Cerebellar cortex (tissue), 1 donor: ENCODE results near the gene MLLT6.
A peak's percentile ranks its signal among the peaks of the same experiment; 100 is the strongest.
"Not testable (repeated sequence)": the region's sequence is repeated elsewhere in the genome, so short reads cannot be mapped to it uniquely, and the experiment has no call there.

Source experiments
- DNase-seq: peaks from one replicate; pipeline ENCODE4 v3.0.0-alpha.2; 2015; ENCODE audit warnings: low spot score

The MLLT6 gene

DNA sequence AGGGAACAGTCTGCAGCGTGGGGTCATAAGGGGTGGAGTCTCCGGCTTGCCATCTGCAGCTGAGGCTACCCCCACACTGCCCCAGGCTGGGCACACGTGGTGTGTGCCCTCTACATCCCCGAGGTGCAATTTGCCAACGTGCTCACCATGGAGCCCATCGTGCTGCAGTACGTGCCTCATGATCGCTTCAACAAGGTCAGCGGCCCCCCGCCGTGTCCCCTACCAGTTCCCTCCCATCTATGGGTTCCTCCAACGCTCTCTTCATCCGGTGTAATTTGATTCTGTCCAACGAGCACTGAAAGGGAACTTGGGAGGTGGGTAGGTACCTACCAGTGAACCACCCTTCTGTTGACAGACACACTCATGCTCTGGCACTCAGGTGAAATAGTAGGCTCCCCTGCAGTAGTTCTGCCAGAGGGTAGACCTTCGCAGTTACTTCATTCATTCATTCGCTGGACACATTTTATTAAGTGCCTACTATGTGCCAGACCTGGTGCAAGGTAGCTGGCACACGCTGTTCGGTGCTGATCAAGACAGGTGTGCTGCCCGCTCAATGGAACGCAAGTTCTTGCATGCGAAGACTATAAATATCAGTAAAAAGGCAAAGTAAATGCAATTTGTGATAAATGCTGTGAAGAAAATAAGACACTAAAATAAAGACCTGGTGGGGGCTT is 2.7 kb downstream of the MLLT6 start:
- DNase-seq = no peak

DNA sequence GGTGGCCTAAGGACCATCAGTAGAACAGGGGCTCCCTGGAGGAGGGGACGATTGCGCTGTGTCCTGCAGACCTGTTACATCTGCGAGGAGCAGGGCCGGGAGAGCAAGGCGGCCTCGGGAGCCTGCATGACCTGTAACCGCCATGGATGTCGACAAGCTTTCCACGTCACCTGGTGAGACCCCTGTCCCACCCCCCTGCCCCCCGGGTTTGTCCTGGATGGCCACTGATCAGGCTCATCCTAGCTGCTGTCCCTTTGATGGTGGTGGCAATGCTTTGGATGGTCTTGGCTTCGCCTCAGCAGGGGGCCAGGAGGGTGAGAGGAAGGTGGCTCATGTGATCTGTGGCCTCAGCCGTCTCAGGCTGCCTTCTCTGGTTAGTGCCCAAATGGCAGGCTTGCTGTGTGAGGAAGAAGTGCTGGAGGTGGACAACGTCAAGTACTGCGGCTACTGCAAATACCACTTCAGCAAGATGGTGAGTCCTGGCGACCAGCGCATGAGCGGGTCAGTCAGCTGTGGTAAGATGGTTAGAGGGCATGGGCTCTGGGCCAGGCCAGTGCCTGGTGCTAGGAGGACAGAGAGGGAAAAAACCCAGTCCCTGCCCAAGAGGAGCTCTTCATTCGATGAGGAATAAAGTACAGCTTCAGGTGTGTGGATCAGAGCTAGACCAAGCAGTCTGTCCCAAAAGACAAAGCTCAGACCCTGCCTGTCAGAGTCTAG is 4.2 kb downstream of the MLLT6 start:
- DNase-seq = no peak

DNA sequence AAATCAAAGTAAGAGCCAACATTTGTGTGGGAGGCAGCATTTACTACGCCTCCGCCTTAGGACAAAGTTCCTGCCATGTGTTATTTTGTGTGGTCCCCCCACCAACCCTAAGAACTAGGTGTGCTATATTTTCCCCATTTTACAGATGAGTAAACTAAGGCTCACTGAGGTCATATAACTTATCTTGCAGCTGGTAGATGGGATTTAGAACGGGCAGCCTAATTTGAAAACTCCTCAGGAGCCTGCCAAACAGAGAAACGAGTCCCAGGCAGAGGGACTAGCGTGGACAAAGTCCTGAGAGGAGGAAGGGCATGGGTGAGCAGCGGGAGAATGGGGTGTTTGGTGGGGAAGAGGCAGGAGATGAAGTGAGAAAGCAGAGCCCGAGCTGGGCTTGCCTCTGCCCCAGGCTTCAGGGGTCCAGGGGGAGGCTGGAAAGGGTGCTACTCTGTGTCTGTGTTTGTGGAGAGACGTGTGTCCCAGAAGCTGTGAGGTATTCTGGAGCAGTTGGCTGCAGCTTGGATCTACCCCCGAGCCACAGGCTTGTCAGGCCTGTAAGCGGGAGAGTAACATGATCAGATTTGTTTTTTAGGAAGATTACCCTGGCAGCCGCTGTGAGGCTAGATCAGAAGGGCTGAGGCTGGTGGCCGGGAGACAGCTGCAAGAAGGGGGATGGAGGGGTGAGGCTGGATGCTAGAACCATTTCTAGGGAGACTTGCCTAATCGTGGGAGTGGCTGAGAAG is 5.0 kb downstream of the MLLT6 start:
- DNase-seq = no peak

DNA sequence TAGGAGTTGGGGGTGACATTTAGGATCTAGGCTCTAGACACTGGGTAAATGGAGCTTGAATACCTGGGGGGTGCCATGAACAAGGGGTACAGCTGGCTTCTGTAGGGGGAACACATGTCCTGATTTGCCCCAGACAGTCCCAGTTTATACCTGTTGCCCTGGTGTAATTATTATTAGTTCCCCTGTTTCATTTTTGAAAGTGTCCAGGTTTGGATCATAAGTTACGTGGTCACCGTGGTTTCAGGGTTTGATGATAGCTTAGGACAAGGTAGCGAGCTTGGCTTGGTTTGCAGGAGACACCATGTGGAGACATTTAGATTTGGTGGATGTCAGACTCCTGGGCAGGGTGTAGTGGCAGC is 5.5 kb downstream of the MLLT6 start:
- DNase-seq = no peak

DNA sequence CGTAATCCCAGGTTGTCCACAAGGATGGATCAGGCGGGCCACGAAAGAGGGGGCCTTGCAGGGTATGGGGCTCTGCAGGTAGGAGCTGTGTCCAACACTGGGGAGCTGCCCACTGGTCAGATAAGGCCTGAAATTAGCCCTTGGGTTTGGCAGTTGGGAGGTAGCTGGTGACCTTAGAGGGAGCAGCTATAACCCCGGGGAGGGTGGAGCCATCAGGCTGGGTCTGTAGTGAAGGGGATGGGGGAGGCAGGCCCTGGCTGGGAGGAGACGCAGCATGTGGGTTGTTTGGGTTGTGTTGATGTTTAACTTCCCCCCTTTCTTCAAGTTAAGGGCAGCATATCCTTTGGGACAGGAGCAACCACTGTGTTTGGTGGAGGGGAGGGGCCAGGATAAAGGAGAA is 5.9 kb downstream of the MLLT6 start:
- DNase-seq = no peak

DNA sequence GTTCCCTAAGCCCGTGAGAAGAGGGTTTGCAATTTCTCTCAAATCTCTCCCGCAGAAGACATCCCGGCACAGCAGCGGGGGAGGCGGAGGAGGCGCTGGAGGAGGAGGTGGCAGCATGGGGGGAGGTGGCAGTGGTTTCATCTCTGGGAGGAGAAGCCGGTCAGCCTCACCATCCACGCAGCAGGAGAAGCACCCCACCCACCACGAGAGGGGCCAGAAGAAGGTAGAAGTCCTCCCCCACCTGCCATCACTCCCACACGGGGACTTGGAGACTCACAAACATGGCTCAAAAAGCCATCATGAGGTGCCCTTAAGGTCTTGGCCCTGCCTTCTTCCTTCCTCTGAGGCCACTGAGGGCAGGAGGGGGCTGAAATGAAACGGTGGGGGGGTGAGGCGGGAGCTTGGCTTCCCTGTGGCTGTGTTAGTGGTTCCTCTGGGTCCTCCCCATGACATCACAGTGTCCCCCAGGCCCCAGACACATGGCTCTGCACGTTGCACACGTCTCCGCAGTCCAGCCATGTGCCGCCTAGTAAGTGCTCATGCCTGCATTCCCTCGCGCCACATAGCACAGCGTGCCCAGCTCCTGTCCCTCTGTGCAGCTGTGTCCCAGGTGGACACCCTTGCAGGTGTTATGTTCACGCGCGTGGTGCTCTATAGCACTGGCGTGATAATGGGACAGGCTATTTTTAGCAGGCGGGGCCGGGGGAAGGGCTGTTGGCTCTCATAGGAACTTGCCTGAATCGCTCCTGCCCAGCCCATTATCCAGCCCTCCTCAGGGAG is 6.9 kb downstream of the MLLT6 start:
- DNase-seq = no peak

DNA sequence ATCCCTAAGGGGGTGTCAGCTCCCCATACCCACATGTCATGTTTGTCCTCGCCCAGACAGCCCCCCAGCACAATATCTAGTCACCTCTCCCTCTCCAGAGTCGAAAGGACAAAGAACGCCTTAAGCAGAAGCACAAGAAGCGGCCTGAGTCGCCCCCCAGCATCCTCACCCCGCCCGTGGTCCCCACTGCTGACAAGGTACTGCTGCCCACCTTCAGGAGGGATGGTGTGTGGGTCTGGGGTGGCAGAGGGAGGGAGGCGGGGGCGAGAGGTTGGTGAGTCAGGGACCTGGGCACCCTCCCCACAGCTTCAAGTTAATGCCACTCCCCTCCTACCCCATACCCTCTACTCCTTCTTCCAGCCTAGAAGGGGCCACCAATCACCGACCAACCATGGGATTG is 7.5 kb downstream of the MLLT6 start:
- no peak for DNase-seq

DNA sequence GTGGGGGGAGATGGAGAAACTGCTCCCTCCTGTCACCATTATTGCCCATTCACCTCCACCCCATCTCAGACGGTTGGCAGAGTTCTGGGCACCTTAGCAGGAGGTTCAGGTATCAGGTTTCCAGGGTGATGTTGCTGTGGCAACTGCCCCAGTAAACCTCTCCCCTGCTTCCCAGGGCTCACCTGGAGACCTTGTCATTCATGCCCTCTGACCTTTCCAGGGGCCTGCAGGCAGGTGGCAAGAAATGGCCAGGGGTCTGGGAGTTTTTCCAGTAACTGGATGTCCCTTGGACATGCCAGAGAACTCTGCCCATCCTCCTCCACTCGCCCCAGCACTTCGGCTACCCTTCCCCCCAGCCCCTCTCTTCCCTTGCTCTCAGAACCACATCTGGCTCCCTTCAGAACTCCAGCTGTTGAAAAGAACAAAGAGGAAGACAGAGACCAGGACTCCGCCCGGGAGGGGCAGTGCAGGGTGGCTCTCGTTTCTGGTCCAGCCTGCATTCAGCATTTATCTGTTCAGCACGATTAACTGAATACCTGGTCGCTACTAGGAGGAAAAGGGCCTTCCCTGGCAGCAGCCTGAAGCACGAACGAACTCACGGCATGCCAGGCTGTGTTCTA is 8.5 kb downstream of the MLLT6 start:
- DNase-seq = no peak

DNA sequence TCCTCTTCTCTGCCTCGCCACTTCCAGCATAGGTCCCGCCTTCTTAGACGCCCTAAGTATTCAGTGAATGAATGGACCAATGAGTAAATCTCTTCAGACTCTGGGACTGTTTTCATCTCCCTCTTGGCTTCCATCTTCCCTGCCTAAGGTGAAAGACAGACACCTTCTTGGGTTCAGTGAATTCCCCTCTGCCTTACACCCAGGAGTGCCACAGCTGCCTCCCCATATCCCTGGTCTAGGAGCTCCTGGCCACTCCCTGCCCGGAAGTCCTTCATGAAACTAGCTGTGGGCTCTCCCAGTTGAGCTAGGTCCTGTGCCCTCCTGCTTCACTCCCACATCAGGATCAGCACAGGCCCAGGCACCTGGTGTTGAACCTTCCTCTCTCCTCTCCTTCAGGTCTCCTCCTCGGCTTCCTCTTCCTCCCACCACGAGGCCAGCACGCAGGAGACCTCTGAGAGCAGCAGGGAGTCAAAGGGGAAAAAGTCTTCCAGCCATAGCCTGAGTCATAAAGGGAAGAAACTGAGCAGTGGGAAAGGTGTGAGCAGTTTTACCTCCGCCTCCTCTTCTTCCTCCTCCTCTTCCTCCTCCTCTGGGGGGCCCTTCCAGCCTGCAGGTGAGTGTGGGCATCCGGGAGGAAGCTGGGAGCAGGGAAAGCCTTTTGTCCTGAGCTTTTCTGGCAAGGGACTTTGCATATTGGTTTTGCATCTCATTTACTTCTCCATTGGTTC is 10.3 kb downstream of the MLLT6 start:
- no peak for DNase-seq

DNA sequence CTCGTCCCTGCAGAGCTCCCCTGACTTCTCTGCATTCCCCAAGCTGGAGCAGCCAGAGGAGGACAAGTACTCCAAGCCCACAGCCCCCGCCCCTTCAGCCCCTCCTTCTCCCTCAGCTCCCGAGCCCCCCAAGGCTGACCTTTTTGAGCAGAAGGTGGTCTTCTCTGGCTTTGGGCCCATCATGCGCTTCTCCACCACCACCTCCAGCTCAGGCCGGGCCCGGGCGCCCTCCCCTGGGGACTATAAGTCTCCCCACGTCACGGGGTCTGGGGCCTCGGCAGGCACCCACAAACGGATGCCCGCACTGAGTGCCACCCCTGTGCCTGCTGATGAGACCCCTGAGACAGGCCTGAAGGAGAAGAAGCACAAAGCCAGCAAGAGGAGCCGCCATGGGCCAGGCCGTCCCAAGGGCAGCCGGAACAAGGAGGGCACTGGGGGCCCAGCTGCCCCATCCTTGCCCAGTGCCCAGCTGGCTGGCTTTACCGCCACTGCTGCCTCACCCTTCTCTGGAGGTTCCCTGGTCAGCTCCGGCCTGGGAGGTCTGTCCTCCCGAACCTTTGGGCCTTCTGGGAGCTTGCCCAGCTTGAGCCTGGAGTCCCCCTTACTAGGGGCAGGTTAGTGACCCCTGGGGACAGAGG is 11.4 kb downstream of the MLLT6 start:
- DNase-seq = no peak

DNA sequence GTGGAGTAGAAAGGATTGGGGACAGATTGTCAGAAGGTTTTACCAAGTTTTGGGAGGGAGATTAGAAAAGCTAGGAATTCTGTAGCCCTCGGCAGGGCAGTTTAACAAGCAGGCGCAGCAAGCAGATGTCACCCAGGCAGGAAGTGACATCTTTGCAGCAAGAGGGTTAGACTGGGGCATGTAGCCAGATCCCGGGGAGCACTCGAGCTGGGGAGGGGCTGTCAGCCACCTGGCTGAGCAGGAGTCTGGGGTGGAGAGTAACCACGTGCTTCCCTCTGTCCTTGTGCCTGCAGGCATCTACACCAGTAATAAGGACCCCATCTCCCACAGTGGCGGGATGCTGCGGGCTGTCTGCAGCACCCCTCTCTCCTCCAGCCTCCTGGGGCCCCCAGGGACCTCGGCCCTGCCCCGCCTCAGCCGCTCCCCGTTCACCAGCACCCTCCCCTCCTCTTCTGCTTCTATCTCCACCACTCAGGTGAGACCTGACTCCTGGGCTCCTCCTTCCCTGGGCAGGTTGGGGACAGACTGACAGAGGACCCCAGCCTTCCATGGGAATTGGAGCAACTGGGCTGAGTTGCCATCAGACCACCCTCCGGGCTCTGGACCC is 12.2 kb downstream of the MLLT6 start:
- peak; percentile 76 for DNase-seq

DNA sequence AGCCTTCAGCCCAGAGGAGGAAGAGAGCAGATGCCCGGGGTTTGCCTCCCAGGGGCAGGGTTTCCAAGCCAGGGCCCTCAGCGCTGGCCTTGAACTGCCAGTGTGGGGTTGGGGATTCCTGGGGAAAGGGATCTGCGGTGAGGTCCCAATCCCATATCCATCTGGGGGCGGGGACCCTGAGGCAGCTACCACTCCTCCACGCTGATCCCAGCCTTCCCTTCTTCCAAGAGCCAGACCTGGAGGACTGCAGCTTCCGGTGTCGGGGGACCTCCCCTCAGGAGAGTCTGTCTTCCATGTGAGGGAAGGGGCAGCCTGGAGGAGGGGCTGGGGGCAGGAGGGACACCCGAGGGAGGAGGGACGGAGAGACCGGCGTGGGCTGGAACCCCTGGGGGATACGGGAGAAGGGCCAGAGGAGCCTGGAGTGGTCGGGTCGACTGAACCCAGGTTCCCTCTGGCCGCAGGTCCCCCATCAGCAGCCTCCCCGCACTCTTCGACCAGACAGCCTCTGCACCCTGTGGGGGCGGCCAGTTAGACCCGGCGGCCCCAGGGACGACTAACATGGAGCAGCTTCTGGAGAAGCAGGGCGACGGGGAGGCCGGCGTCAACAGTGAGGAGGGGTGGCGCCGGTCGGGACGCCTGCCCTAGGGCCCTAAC is 14.3 kb downstream of the MLLT6 start:
- no peak for DNase-seq

DNA sequence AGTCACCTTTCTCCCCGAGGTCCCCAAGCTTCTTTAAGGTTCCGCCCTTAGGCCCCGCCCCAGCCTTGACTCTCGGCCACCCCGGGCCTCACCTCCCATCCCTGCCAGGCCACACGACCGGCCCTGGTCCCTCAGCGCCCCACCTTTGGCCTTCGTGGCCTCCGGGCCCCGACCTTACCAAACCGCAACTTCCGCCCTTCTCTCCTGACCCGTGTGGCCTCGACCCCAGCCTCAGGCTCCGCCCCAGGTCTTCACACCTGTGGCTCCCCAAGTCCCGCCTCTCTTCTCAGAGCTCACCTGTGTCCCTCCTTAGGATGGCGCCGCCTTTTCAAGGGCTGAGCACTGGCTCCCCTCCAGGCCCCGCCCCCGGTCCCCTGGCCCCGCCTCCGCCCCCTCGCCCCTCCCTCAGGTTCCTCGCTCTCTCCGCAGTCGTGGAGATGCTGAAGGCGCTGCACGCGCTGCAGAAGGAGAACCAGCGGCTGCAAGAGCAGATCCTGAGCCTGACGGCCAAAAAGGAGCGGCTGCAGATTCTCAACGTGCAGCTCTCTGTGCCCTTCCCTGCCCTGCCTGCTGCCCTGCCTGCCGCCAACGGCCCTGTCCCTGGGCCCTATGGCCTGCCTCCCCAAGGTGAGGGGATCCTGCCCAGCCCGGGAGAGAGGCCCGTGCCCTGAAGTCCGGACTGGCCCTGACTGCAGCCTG is 15.0 kb downstream of the MLLT6 start:
- DNase-seq = no peak

DNA sequence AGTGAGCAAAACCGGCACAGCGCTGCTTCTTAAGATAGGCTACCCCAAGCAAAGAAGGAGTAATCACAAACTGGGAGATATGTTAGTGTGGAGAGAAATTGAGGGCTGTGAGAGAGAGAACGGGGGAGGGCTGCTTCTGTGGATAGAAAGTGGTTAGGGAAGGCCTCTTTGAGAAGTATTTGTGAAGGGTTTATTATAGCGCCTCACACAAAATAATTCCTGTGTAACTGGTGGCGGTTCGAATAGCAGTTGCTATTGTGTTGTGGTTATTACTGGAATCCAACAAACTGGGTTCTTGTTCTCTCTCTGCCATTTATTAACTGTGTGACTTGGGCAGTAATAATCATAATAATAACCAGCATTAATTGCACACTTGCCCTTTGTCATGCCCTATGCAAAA is 15.9 kb downstream of the MLLT6 start:
- DNase-seq = no peak

DNA sequence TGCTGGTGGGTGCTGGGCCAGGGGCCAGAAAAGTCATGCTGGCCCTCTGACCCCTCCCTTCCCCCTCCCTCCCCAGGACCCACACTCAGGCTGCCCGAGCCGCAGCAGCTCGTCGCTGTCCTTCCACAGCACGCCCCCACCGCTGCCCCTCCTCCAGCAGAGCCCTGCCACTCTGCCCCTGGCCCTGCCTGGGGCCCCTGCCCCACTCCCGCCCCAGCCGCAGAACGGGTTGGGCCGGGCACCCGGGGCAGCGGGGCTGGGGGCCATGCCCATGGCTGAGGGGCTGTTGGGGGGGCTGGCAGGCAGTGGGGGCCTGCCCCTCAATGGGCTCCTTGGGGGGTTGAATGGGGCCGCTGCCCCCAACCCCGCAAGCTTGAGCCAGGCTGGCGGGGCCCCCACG is 16.7 kb downstream of the MLLT6 start:
- no peak for DNase-seq

DNA sequence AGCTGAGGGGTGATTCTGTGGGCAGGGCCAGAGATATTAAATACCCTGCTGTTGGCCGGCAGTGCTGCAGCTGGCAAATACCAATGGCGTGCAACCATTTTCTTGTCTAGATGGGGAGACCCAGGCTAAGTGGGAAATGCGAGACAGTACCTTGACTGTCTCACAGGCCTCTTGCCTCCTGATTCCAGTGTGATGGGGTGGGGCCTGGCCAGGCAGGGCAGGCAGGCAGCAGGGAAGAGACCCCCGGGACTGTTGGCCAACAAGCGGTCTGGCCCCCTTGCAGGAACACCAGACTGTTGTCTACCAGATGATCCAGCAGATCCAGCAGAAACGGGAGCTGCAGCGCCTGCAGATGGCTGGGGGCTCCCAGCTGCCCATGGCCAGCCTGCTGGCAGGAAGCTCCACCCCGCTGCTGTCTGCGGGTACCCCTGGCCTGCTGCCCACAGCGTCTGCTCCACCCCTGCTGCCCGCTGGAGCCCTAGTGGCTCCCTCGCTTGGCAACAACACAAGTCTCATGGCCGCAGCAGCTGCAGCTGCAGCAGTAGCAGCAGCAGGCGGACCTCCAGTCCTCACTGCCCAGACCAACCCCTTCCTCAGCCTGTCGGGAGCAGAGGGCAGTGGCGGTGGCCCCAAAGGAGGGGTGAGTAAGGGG is 19.4 kb downstream of the MLLT6 start:
- DNase-seq = no peak

DNA sequence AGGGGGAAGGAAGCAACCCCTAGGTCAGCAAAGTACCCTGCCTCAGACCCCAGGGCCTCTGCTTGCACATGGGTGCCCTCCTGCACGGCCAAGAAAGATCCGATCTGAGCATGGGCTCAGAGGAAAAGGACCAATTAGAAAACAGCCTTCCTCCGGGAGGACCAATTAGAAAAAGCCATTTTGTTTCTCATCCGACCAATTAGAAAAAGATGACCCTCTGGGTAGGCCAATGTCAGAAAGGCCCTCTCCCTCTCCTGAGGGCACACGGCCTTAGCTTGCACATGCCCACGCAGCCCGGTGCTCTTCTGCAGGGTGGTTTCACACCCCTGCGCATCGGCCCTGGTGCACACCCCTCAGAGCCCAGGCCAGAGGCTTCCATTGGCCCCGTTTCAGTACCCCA is 20.0 kb downstream of the MLLT6 start:
- peak; percentile 68 for DNase-seq

DNA sequence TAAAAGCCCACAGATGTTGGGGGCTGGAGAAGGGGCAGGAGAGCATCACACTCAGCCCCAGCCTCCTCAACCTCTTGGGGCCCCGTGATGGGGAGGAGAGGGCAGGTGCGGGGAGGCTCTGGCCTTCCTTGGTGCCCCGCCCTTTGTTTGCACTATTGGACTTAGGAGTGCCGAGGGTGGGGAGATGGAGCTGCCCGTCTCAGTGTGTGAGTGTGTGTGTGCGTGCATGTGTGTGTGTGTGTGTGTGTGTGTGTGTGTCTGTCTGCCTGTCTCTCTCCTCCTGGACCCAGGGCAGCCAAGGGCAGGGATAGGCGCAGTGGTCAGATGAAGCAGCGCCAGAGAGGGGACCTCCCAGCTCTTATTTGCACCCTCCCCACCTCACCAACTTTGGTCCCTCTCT is 21.1 kb downstream of the MLLT6 start:
- DNase-seq = not testable (repeated sequence)

DNA sequence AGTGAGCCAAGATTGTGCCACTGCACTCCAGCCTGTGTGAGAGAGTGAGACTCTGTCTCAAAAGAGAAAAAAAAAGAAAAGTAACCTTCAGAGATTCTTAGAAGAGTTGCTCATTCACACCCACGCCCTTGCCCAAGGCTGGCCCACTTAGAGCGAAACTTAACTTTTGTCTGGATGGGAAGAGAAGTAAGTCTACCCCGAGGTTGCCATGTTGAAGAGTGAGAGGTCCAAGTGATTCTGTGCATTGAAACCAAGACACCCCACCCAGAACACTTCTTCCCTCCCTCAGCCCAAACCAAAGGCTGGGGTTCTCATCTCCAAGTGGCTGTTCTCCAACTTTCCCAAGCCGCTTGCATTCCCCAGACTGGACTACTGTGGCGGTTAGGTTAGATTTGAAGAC is 22.7 kb downstream of the MLLT6 start:
- DNase-seq = no peak
